GM19025 (cell line): ENCODE data around the gene SYNE1.
A peak's percentile ranks its signal among the peaks of the same experiment; 100 is the strongest.
"Not testable (repeated sequence)": the region's sequence is repeated elsewhere in the genome, so short reads cannot be mapped to it uniquely, and the experiment has no call there.

ENCODE experiments used
- ATAC-seq: cut with Tn5 transposase; IDR thresholded peaks from one replicate; pipeline ENCODE4 v1.9.1; 2021; ENCODE audit warnings: mild to moderate bottlenecking, low read depth, moderate library complexity; ENCODE audit not compliant: unreplicated experiment

Gene SYNE1

DNA sequence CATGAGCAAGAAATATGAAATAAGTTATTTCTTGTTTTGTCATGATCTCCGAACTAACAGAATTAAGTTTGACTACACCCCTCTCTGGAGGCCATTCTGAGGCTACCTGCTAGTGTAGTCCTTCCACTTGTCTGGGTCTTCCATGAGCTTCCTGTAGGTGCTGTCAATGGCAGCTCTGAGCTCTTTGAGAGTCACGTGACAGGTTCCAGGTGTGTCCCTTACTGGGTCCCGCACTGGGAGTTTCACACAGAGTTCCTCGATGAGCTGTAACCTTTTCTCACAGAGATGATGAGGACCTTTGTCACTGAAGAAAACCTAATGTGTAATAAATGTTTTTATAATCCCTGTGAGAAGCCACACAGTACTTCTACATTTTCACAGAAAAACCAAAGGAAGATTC lies 186.6 kb downstream of the SYNE1 start:
- ATAC-seq, result no peak

- ATAC-seq, result no peak
Observed at GRCh38 chr6:152441902-152442301, 195.3 kb downstream of the SYNE1 start.

- ATAC-seq, result no peak
Observed at GRCh38 chr6:152435816-152436215, 201.3 kb downstream of the SYNE1 start.

DNA sequence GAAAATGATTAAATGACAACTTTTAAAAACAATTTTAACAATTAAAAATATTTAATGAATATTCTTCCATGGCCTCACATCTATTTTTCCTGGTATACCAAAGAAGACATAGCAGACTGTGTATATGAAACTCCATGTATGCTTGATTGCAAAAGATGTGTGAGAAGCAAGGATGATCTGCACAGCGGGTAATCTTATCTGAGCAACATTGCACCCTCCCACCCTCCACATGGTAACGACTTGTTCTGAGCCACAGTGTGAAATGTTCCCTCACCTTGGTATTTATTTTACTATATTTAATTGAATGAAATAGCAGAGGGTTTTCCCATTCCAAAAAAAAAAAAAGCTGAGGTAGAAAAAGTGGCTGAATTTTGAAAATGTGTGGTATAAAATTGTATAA lies 204.4 kb downstream of the SYNE1 start:
- ATAC-seq, result no peak

DNA sequence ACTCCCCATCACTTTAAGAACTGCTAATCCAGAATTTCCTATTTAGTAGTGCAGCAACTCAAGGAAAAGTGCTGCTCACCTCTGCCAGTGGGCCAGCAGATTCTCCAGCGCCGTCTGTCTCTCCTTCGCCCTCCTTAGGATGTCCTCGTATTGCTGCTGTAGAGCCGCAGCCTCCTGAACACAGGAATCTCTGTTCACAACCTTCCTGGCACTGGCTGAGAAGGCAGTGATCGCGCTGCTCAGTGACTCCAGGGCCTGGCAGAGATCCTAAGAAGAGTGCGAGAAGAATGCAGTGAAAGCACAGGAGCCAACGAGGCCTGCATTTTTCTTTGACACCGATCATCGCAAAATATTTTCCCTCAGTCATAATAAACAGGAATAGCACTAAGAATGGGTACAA lies 209.0 kb downstream of the SYNE1 start:
- no peak for ATAC-seq

GRCh38 chr6:152426276-152426675 lies 210.9 kb downstream of the SYNE1 start:
- no peak for ATAC-seq

GRCh38 chr6:152423216-152424103 lies 213.7 kb downstream of the SYNE1 start:
- peak; percentile 74 for ATAC-seq

DNA sequence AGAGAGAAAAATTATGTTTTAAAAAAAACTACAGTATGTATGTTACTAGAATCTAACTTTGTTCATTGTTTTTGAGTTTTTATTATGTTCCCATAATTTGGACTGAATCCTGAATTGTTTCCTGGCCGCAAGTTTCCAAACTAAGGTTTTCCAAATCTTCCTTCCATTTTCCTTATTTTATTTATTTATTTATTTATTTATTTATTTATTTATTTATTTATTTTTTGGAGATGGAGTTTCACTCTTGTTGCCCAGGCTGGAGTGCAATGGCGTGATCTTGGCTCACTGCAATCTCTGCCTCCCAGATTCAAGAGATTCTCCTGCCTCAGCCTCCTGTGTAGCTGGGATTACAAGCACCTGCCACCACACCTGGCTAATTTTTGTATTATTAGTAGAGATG lies 215.7 kb downstream of the SYNE1 start:
- ATAC-seq, result not testable (repeated sequence)

DNA sequence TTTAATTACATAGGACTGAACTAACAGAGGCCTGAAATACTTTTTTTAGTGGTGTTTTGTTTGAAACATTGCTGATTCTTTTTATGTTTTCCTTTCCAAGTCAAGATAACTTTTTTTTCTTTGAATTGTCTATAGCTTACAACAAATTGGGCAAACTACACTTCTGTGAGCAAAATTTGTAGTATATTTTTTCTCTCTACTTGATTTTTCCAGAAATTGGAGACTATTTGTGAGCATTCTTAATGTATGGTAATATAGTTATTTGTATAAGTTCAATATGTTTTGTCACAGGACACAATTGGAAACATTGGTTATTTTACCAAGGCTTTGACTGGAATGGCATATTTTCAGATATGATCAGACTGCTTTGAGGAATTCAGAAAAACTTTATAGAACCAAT lies 216.5 kb downstream of the SYNE1 start:
- no peak for ATAC-seq

- no peak for ATAC-seq
Observed at GRCh38 chr6:152418551-152418950, 218.6 kb downstream of the SYNE1 start.

DNA sequence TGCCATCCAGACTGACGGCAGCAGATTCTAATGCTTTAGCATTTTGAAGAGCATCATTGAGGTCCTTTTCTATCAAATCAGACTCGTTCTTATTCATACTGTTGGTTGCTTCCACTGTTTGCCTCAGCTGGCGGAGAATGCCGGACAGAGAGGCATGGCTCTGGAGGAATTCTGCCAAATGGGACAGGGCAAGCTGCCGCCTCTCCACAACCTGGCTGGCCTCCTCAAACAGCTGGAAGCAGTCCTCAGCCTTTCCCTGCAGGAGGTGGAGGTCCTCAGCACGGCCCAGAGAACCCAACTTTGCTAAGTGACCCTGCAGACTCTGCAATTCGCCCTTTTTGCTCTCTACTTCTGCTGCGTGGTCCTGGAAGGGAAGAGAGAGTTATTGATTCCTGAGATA lies 220.5 kb downstream of the SYNE1 start:
- no peak for ATAC-seq

GRCh38 chr6:152404936-152405595 lies 232.1 kb downstream of the SYNE1 start:
- no peak for ATAC-seq

- no peak for ATAC-seq
Observed at GRCh38 chr6:152404086-152404857, 232.9 kb downstream of the SYNE1 start.

- no peak for ATAC-seq
Observed at GRCh38 chr6:152402791-152403190, 234.4 kb downstream of the SYNE1 start.

DNA sequence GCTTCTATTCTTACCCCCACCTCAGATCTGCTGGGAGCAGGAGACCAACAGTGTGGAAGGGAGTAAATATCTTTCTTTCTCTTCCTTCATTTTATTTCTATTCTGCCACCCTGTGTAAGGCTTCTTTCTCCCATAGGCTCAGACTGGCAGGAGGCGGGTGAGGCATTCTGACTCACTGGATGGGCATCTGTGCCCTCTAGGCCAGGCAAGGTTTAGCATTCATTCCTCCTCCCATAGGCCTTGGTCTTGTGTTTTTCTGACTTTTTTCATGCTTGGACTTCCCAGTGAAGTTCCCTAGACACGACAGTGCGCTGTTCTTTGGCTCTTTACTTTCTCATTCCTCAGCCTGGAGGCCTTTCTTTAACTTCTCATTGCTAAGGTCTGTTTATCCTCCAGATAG lies 235.2 kb downstream of the SYNE1 start:
- ATAC-seq, result no peak

DNA sequence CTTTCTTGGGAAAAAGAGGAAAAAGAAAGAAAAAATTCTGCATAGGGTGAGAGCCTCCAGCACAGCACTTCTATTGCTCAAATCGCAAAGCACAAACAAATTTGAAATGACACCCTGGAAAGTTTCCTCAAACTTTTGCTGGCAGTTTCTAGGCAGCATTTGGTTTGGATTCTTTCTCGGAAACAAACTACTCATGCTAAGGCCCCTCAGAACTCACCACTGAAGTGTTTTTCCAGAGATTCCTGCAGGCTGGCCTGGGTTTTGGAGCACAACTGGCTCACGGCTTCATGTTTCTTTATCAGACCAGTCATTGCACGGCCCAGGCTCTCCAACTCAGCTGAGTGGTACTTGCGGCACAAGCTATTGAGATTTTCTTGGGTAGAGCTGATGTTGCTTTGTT lies 237.8 kb downstream of the SYNE1 start:
- ATAC-seq, result no peak

- no peak for ATAC-seq
Observed at GRCh38 chr6:152398993-152399392, 238.2 kb downstream of the SYNE1 start.

- no peak for ATAC-seq
Observed at GRCh38 chr6:152398316-152398715, 238.8 kb downstream of the SYNE1 start.

- no peak for ATAC-seq
Observed at GRCh38 chr6:152394303-152394702, 242.9 kb downstream of the SYNE1 start.

GRCh38 chr6:152391179-152391880 lies 245.8 kb downstream of the SYNE1 start:
- ATAC-seq, result no peak

- no peak for ATAC-seq
Observed at GRCh38 chr6:152387091-152387490, 250.1 kb downstream of the SYNE1 start.
